Stimulated activated CD4-positive, alpha-beta T cell treated with anti-CD3 and anti-CD28 coated beads, Interleukin-4, amount 100 ng/mL, for 48 hours (primary cell): ENCODE measurements around the gene GGCT.
A peak's percentile ranks its signal among the peaks of the same experiment; 100 is the strongest.
"Not testable (repeated sequence)": the region's sequence is repeated elsewhere in the genome, so short reads cannot be mapped to it uniquely, and the experiment has no call there.

Source experiments
- DNase-seq, 2 donors: peaks; one replicate each; pipeline ENCODE4 v3.0.0-alpha.2; 2020; ENCODE audit warnings: low read depth in 2 of 2

The GGCT gene, protein sequence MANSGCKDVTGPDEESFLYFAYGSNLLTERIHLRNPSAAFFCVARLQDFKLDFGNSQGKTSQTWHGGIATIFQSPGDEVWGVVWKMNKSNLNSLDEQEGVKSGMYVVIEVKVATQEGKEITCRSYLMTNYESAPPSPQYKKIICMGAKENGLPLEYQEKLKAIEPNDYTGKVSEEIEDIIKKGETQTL

DNA sequence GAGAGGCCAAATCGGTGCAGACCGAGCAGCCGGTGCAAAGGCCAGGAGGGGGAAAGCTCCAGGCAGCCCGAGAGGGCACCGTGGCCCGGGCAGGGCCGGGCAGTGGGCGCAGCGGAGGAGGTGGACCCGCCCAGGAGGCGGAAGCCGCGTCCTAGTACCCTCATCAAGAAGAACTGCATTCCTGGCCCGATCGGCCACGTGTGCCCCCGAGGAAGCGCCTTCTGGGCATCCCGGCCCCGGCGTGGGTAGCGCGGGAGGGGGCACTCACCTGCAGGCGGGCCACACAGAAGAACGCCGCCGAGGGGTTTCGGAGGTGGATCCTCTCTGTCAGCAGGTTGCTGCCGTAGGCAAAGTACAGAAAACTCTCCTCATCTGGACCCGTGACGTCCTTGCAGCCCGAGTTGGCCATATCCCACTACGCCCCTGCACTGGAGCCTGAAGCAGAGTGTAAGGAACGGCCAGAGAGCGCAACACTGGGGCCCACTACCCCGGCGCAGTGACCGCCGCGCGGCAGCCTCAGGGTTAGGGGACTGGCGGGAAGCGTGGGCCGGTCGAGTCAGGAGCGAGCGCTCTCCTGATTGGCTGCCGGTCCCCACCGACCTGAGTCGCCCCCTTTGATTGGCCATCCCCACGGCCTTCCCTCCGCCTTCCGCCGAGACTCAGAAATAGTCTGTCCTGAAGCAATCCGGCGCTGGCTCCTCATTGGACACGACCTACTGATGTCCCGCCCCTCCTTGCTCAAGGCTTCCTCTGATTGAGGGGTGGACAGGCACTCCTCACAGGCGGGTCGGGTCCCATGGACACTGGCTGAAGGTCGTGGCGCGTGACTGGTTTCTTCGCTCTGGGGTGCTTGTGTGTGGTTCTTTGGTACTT is at the start of gene GGCT:
Gene GGCT (minus strand): TSS at position 529 of the 873 bp plus-strand sequence. CDS start 120 bp downstream, at position 409.
- DNase-seq, result peak; percentile 90 to 96

DNA sequence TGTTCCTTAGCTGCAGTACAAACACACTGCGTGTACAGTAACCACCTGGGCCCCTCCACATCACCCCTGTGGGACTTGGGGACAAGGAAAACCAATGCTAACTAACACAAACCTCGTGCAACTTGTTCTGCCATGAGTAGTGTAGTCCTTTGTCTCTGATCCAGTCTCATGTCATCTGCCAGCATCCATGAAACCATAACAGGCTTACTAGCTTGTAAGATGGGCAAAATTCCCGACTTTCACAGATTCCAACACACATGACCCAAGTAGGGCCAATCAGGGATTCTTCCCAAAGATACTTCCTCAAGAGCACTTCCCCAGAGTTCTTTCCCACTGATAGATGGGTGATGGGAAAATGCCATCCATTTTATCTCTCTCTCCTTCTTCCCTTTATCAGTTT is 48.9 kb upstream of the GGCT start:
- no peak for DNase-seq

DNA sequence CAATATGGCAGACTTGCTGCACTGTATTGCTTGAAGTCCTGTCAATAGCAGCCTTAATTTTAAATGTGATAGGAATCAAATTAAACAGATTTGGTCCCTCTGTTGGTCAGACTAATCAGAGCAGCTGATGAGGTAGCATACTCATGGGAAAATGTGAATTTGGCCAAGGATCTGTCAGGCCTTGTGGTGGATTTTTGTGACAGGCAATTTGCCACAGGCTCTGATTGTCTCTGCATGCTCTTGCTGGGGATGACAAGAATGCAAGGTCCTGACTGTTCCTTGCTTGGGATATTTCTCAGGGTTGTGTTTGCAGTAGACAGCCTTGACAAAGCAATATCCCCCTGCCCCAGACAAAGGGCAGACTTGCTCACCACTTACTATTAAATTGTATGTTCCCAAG is 48.5 kb upstream of the GGCT start:
- no peak for DNase-seq

DNA sequence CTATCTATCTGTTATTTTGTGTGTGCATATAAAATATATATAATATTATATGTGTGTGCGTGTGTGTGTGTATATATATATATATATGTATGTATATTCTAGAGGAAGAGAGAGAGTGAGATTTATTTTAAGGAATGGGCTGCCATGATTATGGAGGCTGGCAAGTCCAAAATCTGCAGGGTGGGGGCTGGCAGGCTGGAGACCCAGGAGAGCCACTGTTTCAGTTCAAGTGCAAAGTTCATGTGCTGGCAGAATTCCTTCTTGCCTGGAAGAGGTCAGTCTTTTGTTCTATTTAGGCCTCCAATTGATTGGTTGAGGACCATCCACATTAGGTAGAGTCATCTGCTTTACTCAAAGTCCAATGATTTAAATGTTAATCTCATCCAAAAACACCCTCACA is 47.7 kb upstream of the GGCT start:
- DNase-seq, result no peak

DNA sequence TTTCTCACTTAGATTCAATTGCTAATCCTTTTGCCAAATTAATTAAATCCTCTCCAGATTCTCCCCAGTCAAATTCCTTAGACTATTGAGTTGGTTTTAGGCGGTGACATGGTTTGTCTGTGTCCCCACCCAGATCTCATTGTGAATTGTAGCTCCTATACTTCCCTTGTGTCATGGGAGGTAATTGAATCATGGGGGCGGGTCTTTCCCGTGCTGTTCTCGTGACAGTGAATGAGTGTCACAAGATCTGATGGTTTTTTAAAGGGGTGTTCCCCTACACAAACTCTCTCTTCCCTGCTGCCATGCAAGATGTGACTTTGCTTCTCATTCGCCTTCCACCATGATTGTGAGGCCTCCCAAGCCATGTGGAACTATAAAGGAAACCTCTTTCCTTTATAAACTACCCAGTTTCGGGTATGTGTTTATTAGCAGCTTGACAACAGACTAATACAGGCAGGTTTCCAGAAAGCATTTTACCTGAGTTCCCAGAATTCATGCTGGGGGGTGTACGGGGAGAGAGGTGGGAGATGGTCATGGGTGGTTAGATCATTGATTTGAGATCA is 45.4 kb upstream of the GGCT start:
- no peak for DNase-seq

DNA sequence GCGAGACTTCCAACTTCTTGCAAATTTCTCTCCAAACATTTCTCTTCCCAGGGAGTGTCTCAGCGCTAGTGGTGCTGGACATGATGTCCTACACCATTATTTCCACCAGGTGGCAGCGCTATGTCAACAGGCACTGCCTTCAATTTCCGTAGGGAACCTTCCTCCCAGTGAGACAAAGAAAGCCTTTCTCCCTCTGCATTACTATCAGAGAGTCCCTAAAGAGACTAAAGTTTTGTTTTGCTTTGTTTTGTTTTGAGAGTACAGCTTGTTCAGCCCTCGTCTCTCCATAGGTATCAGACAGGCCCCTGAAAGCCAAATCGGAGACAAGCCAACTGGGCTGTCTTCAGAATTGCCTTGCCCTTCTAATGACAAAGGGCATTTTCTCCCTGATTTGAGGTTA is 44.2 kb upstream of the GGCT start:
- peak; percentile 26 to 28 for DNase-seq

DNA sequence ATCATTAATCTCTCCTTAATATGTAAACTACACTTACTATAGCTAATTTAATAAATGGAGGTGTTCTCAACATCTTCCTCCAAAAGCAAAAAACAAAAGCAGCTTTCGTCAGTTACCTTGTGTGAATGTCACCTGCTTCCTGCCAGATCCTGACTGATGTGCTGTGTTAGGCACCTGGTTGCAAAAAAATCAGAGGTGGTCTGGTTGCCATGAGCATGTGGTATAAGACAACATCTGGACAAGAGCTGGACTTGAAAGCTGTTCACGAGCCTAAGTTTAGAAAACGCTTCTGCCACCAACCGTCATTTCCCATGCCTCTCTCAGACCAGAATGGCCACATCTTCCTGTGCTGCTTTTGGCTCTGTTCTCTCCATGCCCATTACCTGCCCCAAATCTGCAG is 42.0 kb upstream of the GGCT start:
- no peak for DNase-seq

DNA sequence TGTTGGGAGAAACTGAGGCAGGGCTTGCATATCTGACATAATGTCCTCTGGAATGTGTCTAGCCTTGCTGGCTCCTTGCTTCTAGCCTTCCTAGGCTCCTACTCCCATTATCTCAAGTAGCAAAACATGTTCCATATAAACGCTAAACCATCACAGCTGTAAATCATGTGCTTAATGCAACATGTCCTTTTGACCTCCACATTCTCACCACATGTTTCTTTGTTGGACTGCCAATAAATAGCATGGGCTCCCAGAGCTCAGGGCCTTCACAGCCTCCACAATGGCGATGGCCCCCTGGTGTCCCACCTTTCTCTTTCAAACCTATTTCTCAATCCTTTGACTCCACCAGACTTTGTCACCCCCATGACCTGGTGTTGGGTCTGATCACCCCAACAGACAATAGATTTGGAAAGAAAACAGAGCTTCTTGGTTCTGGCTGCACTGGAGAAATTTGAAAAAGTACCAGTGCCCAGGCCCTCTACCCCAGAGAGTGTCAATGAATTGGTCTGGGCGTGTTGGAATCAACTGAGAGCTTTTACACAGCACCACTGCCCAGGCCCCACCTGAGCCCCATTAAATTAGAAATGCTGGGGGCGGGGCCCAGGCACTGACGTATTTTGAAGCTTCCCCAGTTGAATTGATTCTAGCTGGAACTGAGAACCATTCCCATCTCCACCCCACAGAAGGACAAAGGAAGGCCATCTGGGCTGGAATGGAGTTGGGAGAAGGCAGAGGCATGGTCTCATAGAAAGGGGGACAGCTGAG is 41.3 kb upstream of the GGCT start:
- DNase-seq, result no peak

DNA sequence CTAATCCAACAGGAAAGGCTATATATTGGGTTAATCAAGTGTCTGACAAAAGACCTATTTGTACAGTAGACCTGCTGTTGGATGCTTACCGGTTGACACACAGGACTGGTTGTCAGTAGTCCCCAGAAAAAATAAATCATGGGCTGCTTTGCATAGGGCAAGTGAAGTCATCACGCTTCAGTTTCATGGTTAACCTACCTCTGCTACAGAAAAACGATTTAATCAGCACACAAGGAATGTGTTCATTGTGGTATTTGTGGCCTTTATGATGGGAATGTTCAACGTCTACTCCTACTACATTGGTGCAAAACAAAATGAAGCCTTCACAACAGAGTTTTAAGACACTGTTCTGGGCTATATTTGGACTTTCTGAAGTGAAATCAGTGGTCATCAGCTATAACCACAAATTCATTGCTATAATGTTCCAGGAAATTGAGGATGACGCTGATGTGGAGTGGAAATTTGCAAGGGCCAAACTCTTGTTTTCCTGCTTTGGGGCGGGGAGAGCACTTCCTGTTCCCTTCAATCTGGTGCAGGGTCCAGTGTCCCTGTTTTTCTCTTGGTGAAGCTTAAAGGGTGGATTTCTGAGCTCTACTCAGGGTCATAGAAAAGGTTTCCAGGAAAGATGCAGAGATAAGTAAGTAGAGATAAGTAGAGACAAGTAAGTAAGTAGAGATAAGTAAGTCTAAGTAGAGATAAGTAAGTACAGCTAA is 39.3 kb upstream of the GGCT start:
- DNase-seq, result no peak

DNA sequence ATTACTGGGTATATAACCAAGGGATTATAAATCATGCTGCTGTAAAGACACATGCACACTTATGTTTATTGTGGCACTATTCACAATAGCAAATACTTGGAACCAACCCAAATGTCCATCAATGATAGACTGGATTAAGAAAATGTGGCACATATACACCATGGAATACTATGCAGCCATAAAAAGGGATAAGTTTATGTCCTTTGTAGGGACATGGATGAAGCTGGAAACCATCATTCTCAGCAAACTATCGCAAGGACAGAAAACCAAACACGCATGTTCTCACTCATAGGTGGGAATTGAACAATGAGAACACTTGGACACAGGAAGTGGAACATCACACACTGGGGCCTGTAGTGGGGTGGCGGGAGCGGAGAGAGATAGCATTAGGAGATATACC is 38.5 kb upstream of the GGCT start:
- not testable (repeated sequence) for DNase-seq

DNA sequence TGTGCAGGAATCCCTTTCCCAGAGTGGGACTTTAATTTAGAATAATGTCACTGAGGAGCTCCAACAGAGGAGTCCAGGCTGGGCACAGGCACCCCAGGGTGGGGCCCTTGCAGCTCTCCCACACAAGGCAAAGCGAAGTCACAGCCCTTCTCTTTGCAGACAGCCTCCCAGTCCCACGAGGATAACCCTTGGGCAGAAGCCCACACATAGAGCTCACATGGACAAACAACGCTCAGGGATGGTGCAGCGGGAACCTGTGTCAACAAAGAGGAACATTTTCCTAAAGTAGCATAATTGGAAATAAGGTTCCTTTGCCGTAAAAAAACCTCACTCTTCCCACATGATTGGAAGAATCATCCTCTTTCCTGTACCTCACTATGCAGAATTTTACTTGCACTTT is 29.3 kb upstream of the GGCT start:
- no peak for DNase-seq

DNA sequence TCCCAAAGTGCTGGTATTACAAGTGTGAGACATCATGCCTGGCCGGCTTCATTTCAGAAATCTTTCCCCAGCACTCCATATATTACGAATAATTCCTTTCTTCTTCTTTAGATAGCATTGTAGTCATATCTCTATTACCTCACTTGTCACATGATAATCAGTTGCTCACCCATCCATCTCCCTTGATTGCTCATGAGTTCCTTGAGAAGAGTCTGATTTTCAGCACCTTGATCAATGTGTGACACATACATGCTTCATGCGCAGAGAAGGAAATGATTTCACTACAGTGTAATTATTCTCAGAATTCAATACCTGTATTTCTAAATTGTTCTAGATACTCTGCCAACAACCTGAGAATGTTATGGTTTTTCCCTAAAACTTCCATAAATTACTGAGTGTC is 26.7 kb upstream of the GGCT start:
- no peak for DNase-seq

DNA sequence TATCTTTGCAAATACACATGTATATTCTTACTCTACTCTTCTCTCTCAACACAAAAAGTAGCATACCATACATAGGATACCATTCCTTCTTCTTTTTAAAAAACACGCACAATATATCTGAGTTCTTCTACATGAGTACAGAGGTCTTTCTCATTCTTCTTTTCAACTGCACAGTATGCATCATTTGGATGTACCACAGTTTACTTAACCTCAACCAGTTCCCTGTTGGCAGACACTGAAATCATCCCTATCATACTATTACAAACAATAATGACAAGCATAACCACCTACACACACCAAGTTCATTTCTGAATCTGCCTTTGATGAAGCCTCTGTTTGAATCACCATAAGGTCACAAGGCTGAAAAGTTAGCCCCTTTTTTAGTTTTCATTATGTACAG is 25.7 kb upstream of the GGCT start:
- DNase-seq, result no peak

DNA sequence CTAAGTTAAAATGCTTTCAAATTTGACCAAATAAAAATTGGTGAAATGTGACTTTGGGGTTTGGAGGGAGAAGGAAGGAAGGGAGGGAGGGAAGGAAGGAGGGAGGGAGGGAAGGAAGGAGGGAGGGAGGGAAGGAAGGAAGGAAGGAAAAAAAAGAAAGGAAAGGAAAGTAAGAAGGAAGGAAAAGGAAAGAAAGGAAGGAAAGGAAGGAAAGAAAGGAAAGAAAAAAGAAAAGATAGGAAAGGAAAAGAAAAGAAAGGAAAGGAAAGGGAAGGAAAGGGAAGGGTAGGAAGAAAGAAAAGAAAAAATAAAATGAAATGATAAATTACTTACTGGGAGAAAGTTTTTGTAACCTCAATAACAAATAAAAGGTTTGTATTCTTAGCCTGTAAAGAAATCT is 24.1 kb upstream of the GGCT start:
- no peak for DNase-seq

DNA sequence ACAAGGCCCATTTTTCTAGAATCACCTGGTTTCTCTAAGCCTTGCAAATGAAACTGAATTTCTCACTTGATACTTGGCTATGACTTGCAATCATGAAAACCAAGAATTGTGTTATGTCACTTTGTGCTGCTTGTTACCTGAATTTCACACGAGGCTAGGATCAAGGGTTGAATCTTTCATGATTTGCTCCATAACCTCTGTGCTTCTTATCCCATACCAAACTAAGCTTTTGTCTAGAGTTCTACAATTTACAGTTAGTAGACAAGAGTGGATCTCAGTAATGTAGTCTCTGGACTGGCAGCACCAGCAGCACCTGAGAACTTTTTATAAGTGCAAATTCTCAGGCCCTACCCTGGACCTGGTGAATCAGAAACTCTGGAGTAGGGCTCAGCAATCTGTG is 22.7 kb upstream of the GGCT start:
- DNase-seq, result not testable (repeated sequence)

DNA sequence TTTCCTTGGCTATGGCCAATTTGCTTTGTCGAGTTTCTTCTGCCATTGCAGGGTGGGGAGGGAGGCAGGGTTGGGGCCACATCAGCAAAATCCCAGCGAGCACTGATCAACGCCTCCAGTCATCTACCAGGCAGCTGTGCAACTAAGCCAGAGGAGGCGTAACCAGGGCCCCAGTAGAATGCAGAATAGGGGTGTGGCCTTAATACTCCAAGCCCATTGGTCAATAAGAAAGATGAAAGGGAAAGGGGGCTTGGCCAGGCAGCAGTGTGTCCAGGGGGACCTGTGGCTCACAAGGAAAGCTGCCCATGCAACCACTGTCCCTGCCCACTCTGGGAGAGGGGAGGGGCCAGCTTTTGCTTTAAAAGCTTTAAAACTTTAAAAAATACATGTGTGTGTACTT is 21.5 kb upstream of the GGCT start:
- DNase-seq, result no peak

DNA sequence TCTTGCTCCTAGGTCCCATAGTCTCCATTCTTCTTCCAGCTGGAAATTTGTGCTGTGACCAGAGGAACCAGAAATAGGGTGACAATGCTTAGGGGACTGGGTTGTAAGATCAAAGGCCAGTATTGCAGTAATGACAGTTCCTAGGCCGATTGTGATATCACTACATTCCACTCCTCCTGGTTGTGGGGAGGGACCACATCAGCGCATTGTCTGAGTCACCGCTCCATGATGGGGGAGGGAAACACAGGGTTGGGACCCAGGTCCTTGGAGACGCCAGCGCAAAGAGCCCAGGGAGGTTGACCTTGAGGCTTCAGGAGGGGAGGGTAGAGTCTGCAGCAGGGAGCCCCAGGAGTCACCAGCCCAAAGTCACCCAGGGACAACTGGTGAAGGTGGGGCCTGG is 20.8 kb upstream of the GGCT start:
- no peak for DNase-seq

DNA sequence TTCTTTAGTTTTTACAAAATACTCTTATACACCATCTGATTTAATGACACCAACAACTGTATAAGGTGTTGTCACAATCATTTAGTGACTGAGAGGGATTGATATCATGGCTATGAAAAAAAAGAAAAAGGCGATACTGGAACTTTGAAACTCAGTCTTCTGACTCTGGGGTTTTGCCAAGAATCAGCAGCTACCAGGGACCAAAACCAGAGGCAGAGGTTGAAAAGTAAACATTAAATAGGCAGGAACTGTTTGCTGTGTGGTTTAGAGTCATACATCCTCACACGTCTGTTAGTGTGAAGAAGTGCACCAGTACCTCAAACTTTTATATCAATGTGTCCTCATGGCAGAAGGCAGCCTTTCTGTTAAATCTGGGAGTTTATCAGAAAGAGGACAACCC is 19.9 kb upstream of the GGCT start:
- DNase-seq, result no peak

DNA sequence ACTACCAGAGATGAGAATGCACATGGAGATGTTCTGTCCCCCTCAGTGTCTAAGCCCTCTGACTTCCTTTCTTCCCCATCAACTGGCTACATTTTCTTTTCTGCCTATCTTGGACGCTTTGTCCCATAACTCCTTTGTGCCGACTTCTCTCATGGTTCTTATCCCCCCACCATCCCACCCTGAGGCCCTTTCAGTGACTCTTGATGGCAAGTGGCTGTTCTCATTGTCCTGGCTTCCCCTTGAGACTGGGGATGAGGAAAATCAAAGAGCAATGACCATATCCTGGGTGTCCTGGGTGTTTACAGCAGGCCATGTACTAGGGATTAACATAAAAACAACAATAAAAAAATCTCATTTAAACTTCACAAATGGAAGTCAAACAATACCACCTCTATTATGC is 18.8 kb upstream of the GGCT start:
- no peak for DNase-seq

DNA sequence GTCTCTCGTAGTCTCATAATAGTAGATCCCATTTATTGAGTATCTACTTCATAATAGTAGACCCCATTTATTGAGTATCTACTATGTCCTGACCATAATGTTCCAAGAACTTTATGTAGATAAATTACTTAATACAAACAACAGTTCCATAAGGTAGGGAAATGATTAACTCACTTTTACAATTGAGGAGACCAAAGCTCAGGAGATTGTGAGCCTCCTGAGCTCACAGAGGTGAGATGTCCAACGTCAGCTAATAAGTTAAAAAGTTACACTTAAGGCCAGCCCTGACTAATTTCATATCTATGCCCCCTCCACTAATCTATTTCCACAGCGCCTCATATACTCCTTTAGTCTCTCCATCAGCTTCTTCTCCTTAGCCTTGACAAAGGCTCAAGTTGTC is 17.5 kb upstream of the GGCT start:
- no peak for DNase-seq

DNA sequence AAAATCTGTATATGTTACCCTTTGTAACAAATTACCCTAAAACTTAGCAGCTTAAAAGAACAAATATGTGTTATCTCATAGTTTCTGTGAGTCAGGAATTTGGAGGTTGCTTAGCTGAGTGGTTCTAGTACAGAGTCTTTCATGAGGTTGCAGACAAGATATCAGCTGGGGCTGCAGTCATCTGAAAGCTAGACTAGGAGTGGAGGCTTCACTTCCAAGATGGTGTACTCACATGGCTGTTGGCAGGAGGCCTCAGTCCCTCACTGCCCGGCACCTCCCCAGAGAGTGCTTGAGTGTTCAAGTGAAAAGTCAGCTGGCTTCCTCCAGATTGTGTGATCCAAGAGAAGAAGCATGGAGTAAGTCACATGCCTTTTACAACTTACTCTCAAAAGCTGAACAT is 16.9 kb upstream of the GGCT start:
- DNase-seq, result no peak

DNA sequence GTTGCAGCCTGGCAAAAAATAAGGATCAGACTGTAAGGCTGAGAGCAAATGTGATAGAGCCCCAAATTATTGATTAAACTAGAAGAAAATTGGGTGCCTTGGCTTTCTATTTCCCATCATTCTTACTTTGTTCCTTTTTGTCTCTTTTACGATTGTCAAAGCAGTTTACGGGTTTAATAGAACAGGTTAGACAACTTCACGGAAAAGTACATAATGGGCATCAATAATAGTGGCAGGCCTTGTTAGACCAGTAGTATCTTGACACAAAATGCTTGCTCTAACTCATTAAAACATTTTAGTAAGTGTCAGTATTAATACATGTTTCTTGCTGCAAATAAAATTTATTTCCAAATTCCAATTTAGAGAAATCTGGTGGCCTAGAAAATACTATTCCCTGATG is 14.5 kb upstream of the GGCT start:
- no peak for DNase-seq
